Neural progenitor cell (in vitro differentiated cells): ENCODE data around the gene PHYHD1. TPM values are rescaled to one million over a fixed set of nuclear protein-coding genes. Genes with fewer than 3 reads are reported as not detected.
A peak's percentile ranks its signal among the peaks of the same experiment; 100 is the strongest.
"Not testable (repeated sequence)": the region's sequence is repeated elsewhere in the genome, so short reads cannot be mapped to it uniquely, and the experiment has no call there.

Experiments
- DNase-seq: peaks from one replicate; pipeline ENCODE4 v3.0.0-alpha.2; 2016; ENCODE audit warnings: low spot score
- H2AFZ ChIP-seq: fragments of 200-600 bp; sonication (generic); replicated peaks from 2 replicates; pipeline ENCODE4 v1.6.1; 2016; ENCODE audit warnings: antibody characterized with exemption
- H3F3A ChIP-seq: fragments of 200-600 bp; sonication (generic); 2 replicates; pipeline ENCODE4 v1.6.1; 2016; ENCODE audit warnings: antibody characterized with exemption, low read depth
- H3K27ac ChIP-seq: fragments of 200-600 bp; sonication (generic); 2 replicates; pipeline ENCODE4 v1.5.1; 2016; ENCODE audit warnings: mild to moderate bottlenecking
- H3K27me3 ChIP-seq: fragments of 200-600 bp; sonication (generic); 2 replicates; pipeline ENCODE4 v1.6.1; 2016; ENCODE audit warnings: mild to moderate bottlenecking, moderate library complexity
- H3K36me3 ChIP-seq: fragments of 200-600 bp; sonication (generic); 2 replicates; pipeline ENCODE4 v1.5.1; 2016
- H3K4me1 ChIP-seq: fragments of 200-600 bp; sonication (generic); 2 replicates; pipeline ENCODE4 v1.6.1; 2016; ENCODE audit warnings: mixed run types
- H3K4me2 ChIP-seq: fragments of 200-600 bp; sonication (generic); 2 replicates; pipeline ENCODE4 v1.6.1; 2016
- H3K4me3 ChIP-seq: fragments of 200-600 bp; sonication (generic); 2 replicates; pipeline ENCODE4 v1.5.1; 2016
- H3K79me2 ChIP-seq: fragments of 200-600 bp; sonication (generic); 2 replicates; pipeline ENCODE4 v1.6.1; 2016; ENCODE audit warnings: low read depth
- H3K9ac ChIP-seq: fragments of 200-600 bp; sonication (generic); 2 replicates; pipeline ENCODE4 v1.6.1; 2016
- H3K9me3 ChIP-seq: fragments of 200-600 bp; sonication (generic); 2 replicates; pipeline ENCODE4 v1.5.1; 2016; ENCODE audit warnings: low read depth
- H4K20me1 ChIP-seq: fragments of 200-600 bp; sonication (generic); 2 replicates; pipeline ENCODE4 v1.6.1; 2016; ENCODE audit warnings: low read depth
- H3K27ac Mint-ChIP-seq: 3 replicates; pipeline ENCODE4 v1.8.0; 2021; ENCODE audit warnings: mixed read lengths
- H3K27me3 Mint-ChIP-seq: 2 replicates; pipeline ENCODE4 v1.8.0; 2022; ENCODE audit warnings: low read depth, mild to moderate bottlenecking, inconsistent platforms, moderate library complexity, mixed read lengths; ENCODE audit not compliant: insufficient read depth
- H3K36me3 Mint-ChIP-seq: 3 replicates; pipeline ENCODE4 v1.8.0; 2021; ENCODE audit warnings: mixed read lengths
- H3K4me1 Mint-ChIP-seq: 3 replicates; pipeline ENCODE4 v1.8.0; 2021; ENCODE audit warnings: mixed read lengths
- H3K4me3 Mint-ChIP-seq: 3 replicates; pipeline ENCODE4 v1.8.0; 2021; ENCODE audit warnings: mild to moderate bottlenecking, moderate library complexity, mixed read lengths
- H3K9me3 Mint-ChIP-seq: 3 replicates; pipeline ENCODE4 v1.8.0; 2020; ENCODE audit warnings: mixed read lengths
- CTCF ChIP-seq: fragments of 200-600 bp; sonication (generic); IDR thresholded peaks from 2 replicates; pipeline ENCODE4 v1.5.1; 2017; ENCODE audit warnings: antibody characterized with exemption, mild to moderate bottlenecking
- EZH2 ChIP-seq: fragments of 200-600 bp; sonication (generic); IDR thresholded peaks from 2 replicates; pipeline ENCODE4 v1.6.1; 2017; ENCODE audit warnings: antibody characterized with exemption, mild to moderate bottlenecking, moderate library complexity
- EZH2phosphoT487 ChIP-seq: fragments of 200-600 bp; sonication (generic); IDR thresholded peaks from 2 replicates; pipeline ENCODE4 v1.6.1; 2017; ENCODE audit warnings: antibody characterized with exemption
- total RNA-seq: library from RNA; depleted of rRNA; stranded (reverse); fragments of >200 nt; gene quantifications from 2 replicates; pipeline ENCODE4 v1.2.3, GENCODE V29; 2015; ENCODE audit warnings: low replicate concordance

Gene PHYHD1
- total RNA-seq, 1 donor from 2014 or later, result 15.2 TPM

- peaks cover 20% of the 10 kb centered on the region for H3K4me1 Mint-ChIP-seq
- TF ChIP-seq CTCF (no peak), EZH2phosphoT487 (no peak)
- peak within 1 kb of the TSS; percentile 87 for H3K27ac Mint-ChIP-seq
- no peaks in the 10 kb centered on the region for H3K36me3 ChIP-seq
- peak within 1 kb of the TSS; percentile 99 for H3K4me3 Mint-ChIP-seq
- H3K36me3 Mint-ChIP-seq, result peaks cover 16% of the 10 kb centered on the region
- H2AFZ ChIP-seq, result peak within 1 kb of the TSS; percentile 96
- peaks cover 5% of the 10 kb centered on the region for H3K4me1 ChIP-seq
- H3K9me3 ChIP-seq, result no peaks in the 10 kb centered on the region
- H3K79me2 ChIP-seq, result peaks cover 45% of the 10 kb centered on the region
- peak within 1 kb of the TSS; percentile 86 for H3K9ac ChIP-seq
- H3K9me3 Mint-ChIP-seq, result no peaks in the 10 kb centered on the region
- peak; percentile 98 for DNase-seq
- no peaks in the 10 kb centered on the region for H3K27me3 Mint-ChIP-seq
- peaks cover 6% of the 10 kb centered on the region for H3F3A ChIP-seq
- no peaks in the 10 kb centered on the region for H4K20me1 ChIP-seq
- H3K4me3 ChIP-seq, result peak within 1 kb of the TSS; percentile 96
- H3K27me3 ChIP-seq, result no peaks in the 10 kb centered on the region
- no peak within 1 kb of the TSS for H3K27ac ChIP-seq
- peak within 1 kb of the TSS; percentile 90 for H3K4me2 ChIP-seq
Observed at GRCh38 chr9:128947527-128948301, 26.9 kb downstream of the PHYHD1 start, which contains the start of the genes DOLK and NUP188. DOLK (minus strand) TSS chr9:128947603; CDS start chr9:128947303, 300 bp downstream. NUP188 (plus strand) TSS chr9:128947699; CDS start chr9:128947720, 21 bp downstream.

GRCh38 chr9:128961403-128961802, 40.6 kb downstream of the PHYHD1 start:
- not testable (repeated sequence) for H3K9ac ChIP-seq, H3K9me3 ChIP-seq, H3K79me2 ChIP-seq, H2AFZ ChIP-seq, DNase-seq, H3K27ac ChIP-seq, H3K4me3 ChIP-seq, H3K4me1 Mint-ChIP-seq, H3K4me2 ChIP-seq, H3K4me1 ChIP-seq, H3K27me3 ChIP-seq, H3K27me3 Mint-ChIP-seq, H3K4me3 Mint-ChIP-seq, H3K27ac Mint-ChIP-seq, H3F3A ChIP-seq, H4K20me1 ChIP-seq, H3K9me3 Mint-ChIP-seq
- peaks cover 25% of the 10 kb centered on the region for H3K36me3 ChIP-seq
- H3K36me3 Mint-ChIP-seq, result peaks cover 26% of the 10 kb centered on the region

- no peak overlapping the region for H3K27ac Mint-ChIP-seq
- no peaks in the 10 kb centered on the region for H4K20me1 ChIP-seq
- no peaks in the 10 kb centered on the region for H3K4me1 ChIP-seq
- no peak overlapping the region for H3K4me3 Mint-ChIP-seq
- no peaks in the 10 kb centered on the region for H3K4me1 Mint-ChIP-seq
- no peaks in the 10 kb centered on the region for H3K27me3 ChIP-seq
- peaks cover 16% of the 10 kb centered on the region for H3K36me3 ChIP-seq
- no peak for DNase-seq
- H3K4me2 ChIP-seq, result no peak overlapping the region
- H3K4me3 ChIP-seq, result no peak overlapping the region
- H3K27me3 Mint-ChIP-seq, result no peaks in the 10 kb centered on the region
- no peaks in the 10 kb centered on the region for H3K9me3 ChIP-seq
- TF ChIP-seq EZH2phosphoT487 (no peak), CTCF (no peak), EZH2 (no peak)
- no peaks in the 10 kb centered on the region for H3K9me3 Mint-ChIP-seq
- H3K27ac ChIP-seq, result no peak overlapping the region
- H3K9ac ChIP-seq, result no peak overlapping the region
- H3K36me3 Mint-ChIP-seq, result peaks cover 36% of the 10 kb centered on the region
- no peaks in the 10 kb centered on the region for H3K79me2 ChIP-seq
- no peak overlapping the region for H2AFZ ChIP-seq
- no peaks in the 10 kb centered on the region for H3F3A ChIP-seq
Observed at GRCh38 chr9:128969491-128969890, 48.7 kb downstream of the PHYHD1 start.

- no peak overlapping the region for H3K27ac ChIP-seq
- no peaks in the 10 kb centered on the region for H3K27me3 Mint-ChIP-seq
- H3K9ac ChIP-seq, result no peak overlapping the region
- peaks cover 16% of the 10 kb centered on the region for H3K36me3 ChIP-seq
- no peaks in the 10 kb centered on the region for H3K9me3 Mint-ChIP-seq
- no peaks in the 10 kb centered on the region for H3K4me1 ChIP-seq
- no peak overlapping the region for H3K4me3 ChIP-seq
- no peaks in the 10 kb centered on the region for H3K4me1 Mint-ChIP-seq
- TF ChIP-seq EZH2phosphoT487, result no peak
- no peak for TF ChIP-seq EZH2
- TF ChIP-seq CTCF, result no peak
- H3K4me2 ChIP-seq, result no peak overlapping the region
- H3K79me2 ChIP-seq, result no peaks in the 10 kb centered on the region
- no peaks in the 10 kb centered on the region for H3F3A ChIP-seq
- DNase-seq, result no peak
- H3K4me3 Mint-ChIP-seq, result no peak overlapping the region
- H3K9me3 ChIP-seq, result no peaks in the 10 kb centered on the region
- H2AFZ ChIP-seq, result no peak overlapping the region
- H3K36me3 Mint-ChIP-seq, result peaks cover 35% of the 10 kb centered on the region
- H3K27me3 ChIP-seq, result no peaks in the 10 kb centered on the region
- no peak overlapping the region for H3K27ac Mint-ChIP-seq
- no peaks in the 10 kb centered on the region for H4K20me1 ChIP-seq
Observed at GRCh38 chr9:128972956-128973355, 52.2 kb downstream of the PHYHD1 start.
